ENCODE measurements around the gene CTSH.
A peak's percentile ranks its signal among the peaks of the same experiment; 100 is the strongest.

CTSH gene, protein sequence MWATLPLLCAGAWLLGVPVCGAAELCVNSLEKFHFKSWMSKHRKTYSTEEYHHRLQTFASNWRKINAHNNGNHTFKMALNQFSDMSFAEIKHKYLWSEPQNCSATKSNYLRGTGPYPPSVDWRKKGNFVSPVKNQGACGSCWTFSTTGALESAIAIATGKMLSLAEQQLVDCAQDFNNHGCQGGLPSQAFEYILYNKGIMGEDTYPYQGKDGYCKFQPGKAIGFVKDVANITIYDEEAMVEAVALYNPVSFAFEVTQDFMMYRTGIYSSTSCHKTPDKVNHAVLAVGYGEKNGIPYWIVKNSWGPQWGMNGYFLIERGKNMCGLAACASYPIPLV

DNA sequence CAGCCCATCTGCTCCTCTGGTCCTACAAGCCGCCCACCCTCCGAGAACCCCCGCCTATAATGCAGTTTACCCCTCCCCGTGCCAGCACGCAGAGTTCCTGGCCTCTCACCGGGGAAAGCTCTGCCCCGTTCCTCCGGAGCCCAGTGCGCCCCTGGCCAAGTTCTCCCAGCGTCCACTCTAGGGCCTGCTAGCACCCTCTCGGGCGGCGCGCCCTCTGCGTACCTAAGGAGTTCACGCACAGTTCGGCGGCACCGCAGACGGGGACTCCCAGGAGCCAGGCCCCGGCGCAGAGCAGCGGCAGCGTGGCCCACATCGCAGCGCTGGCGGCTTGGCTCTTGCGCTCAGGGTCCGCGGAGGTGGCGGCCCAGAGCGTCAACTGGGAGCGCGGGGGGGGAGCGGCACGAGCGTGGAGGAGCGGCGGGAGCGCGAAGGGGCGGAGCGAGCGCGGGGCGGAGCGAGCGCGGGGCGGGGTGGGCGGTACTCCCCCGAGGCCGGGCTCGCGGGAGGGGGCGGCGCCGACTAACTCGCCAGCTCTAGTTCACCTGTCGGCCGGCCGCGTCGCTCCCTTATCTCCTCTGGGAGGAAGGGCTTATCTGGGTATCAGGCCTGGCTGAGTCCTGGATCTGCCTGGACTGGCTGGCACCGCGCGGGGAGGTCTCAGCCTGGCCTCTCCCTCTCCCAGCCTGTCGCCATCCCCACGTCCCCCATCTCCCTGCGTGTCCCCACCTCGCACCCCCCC is at the start of gene CTSH:
CTSH (minus strand) TSS at position 378 of the 739 bp plus-strand sequence; CDS start at position 313, 65 bp downstream.
- peak; percentile 79 for DNase-seq

DNA sequence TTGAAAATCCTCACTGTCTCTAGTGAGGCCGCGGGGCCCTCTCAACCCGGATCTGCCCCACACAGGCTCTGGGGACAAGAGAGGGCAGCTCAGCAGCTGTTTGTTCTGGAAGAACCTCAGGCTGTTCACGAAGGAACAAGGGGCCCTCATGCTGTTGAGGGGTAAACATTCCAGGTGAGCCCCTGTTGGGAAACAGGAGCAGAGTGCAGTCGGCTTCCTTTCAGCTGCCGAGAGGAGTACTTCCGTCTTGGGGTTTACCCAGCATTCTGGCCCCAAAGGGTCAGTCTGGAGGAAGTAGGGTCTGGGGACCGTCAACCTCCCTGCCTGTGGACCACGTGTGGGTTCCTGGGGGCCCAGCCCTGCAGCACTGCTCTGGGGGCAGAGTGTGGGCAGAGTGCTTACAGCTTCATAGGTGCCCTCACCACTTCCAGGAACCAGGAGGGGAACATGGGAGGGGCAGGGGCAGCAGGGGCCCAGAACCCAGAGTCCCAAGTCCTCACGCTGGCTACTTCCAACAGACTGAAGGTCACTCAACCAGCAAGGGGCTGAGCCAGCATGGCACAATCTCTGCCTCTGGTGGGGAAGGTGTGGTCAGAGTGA is 49.2 kb upstream of the CTSH start:
- DNase-seq, result no peak

DNA sequence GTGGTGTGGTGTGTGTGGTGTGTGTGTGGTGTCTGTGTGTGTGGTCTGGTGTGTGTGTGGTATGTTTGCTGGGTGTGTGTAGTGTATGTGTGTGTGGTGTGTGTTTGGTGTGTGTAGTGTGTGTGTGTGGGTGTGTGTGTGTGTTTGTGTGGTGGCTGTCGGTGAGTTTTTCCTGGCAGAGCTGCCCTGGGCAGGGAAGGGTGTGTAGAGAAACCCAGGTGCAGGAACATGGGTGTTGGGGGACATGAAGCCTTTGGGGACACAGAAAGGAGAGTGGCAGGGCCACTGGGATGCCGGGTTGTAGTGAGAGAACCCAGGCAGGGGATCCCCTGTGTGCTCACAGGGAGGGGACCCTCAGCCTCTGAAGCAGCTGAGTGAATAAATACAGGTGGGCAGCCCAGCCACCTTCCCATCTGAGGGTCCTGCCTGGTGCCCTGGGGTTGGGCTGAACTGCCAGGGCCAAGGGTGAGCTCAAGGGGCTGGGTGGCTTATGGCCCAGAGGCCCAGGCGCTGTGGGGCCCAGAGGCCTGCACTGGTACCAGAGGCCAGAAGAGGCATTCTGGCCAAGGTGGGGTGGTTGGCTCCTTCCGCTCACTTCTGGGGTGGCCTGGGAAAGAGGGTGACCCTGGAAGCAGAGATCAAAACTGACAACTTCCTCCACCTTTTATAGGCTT is 48.5 kb upstream of the CTSH start:
- no peak for DNase-seq

DNA sequence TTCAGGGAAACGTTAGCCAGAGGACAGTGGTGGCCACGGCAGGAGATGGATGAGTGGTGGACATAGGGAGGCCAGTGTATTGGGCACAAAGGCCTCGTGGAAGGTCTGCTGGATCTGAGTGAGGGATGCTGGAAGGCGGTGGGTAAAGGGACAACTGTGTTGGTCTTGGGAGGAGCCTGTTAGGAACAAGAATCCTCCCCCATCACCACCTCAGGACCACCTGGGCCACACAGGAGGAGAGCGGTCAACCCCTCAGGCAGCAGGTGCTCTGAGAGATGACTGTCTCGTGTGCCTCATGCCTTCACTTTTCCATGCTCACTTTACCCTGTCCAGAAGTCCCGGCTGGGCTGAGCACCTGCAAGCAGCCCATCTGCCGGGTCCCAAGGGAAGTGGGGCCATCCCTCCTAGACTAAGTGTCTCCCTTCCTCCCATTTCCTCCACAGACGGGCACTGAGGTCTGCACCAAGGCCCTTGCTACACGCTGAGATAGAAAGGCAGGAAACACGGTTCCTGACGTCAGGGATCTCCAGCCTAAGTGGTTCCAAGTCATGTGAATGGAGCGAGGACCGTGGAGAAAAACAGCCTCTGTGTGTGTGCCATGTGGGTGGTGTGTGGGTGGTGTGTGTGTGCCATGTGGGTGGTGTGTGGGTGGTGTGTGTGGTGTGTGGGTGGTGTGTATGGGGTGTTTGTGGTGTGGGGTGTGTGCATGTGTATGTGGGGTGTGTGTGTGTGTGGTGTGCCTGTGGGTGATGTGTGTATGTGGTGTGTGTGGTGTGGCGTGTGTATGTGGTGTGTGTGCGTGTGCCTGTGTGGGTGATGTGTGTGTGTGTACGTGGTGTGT is 47.8 kb upstream of the CTSH start:
- DNase-seq, result no peak

DNA sequence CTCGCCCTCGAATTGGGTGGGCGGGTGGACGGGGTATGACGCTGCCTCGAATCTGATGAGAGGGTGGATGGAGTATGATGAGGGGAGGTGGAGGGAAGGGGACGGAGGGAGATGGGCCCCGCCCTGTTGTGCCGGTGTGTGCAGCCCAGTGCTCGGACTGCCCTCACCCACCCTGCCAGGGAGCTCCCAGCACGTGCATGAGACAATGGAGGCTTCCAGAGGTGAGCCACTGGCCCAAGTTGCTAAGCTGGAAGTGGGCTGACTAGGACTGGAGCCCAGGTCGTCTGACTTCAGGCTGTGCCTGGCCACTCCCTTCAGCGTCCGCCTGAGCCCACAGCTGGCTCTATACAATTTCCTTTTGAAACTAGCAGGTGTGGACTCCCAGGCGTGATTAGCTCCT is 47.0 kb upstream of the CTSH start:
- no peak for DNase-seq

DNA sequence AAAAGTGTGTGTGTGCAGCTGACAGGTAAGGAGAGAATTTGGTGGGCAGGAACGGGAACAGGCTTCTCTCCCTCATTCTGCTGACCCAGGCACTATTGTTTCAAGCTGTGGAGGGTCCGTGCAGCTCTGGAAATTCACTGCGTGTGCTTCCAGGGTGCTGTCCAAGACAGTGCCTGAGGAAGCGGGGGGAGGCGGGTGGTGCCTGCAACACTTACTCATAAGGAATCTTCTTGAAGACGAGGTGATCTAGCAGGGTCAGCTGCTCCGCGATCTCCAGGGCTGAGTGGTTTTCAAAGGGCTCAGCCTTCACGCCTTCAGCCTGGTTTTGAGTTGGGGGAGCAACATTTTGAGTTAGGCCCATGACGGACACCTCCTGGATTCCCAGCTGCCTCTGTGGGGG is 46.6 kb upstream of the CTSH start:
- no peak for DNase-seq

DNA sequence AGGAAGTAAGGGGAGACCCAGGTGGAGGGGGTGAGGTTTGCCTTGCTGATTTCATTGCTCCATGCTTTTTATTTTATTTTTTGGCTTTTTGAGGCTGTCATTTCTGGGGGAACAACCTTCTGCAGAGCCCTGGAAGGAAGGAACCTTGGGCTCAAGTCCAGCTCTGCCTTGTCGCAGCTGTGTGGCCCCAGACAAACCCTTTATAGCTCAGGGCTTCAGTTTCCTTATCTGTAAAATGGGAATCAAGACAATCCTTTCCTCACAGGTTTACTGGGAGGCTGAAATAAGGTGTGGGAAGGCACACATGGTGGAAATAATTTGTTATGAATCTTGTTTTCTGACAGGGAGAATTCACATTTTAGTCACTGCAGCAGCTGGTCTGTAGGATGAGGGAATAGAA is 45.4 kb upstream of the CTSH start:
- no peak for DNase-seq

DNA sequence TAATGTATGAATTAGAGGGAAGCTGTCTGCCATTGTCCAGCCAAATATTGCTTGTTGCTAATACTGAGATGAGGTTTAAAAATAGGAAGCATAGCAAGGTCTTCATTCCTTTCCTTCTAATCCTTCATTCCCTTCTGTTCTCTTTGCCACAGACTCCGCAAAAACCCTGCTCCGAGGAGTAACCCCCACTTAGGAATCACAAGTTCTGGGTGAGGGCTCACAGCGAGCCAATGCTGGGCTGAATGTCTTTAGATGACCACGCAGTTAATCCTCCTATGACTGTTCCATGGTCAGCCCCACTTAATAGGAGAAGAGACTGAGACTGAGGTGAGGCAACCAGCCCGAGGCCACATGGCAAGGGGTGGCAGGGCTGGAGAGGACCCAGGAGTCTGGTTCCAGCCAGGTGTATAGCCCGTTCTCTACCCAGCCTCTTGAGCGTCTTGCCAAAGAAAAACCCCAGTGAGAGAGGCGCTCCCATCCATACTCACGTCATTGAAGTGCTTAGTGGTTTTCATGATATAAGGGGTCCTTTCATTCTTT is 44.9 kb upstream of the CTSH start:
- no peak for DNase-seq

DNA sequence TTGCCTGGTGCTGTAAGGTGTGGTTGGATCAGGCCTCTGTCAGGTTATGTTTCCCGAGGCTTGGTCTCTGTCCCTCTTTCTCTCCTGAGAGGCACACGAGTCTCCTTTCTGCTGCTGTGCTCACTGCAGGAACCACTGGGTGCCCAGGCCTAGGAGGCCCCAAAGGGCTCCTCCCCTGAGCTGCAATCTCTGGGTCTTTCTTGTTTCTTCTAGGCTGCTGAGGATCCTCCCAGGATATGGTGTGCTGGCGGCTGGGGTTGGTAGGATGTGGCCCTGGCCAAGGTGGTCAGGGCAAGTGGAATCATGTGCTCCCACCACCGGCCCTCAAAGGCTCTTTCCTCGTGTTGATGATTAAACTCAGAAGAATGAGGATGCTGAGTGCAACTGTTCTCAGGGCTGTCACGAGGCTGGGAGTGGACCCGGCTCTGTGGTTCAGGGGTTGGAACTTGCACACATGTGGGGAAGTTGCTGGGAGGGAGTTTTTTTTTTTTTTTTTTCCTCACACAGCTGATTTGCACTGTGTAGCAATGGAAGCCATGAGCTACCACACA is 43.6 kb upstream of the CTSH start:
- no peak for DNase-seq

DNA sequence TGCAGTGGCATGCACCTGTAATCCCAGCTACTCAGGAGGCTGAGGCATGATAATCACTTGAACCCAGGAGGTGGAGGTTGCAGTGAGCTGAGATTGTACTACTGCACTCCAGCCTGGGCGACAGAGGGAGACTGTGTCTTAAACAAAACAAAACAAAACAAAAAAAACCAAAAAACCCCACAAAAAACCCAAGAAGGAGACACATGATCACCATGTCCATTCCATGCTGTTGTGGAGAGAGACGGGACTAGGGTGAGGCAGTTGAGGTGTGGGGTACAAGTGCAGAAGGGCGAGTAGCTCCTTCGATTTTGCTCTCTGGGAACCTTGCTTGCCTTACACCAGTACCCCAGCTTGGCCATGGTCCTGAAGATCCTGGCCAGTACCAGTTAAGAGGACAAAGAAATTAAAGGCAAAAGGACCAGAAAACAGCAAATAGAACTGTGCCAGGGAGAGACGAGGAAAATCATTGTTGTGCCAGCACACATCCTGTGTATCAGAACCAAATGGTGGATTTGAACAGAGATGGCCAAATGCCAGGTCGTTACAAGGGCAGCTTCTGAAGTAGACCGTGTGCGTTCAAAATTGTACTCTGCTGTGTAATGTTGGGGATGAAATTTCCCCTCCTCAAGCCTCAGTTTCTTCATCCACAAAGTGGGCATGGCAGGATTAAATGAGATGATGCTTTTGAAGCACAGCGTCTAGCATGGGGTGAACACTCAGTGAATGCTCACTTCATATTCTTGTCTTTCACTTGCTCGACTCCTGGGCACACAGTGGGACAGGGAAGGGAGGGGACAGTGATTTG is 42.9 kb upstream of the CTSH start:
- DNase-seq, result no peak

DNA sequence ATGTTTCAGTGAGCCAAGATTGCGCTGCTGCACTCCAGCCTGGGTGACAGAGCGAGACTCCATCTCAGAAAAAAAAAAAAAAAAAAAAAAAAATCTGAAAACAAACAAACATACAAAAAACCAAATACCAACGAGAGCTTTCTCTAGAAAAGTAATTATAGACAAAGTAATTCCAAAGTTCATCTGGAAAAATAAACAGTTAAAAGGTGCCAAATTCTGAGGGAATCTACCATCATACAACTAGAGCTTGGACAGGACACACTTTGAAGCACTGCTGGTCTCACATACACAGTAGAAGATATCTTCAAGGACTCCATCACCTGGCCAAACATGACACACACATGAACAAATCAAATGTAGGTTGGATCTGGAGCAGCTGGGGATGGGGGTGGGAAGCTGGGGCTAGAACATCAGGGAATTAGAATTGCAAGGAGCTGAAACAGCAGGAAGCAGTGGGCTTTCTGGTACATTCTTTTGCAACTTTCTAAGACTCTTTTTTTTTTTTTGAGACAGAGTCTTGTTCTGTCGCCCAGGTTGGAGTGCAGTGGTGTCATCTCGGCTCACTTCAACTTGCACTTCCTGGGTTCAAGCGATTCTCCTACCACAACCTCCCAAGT is 41.1 kb upstream of the CTSH start:
- no peak for DNase-seq

DNA sequence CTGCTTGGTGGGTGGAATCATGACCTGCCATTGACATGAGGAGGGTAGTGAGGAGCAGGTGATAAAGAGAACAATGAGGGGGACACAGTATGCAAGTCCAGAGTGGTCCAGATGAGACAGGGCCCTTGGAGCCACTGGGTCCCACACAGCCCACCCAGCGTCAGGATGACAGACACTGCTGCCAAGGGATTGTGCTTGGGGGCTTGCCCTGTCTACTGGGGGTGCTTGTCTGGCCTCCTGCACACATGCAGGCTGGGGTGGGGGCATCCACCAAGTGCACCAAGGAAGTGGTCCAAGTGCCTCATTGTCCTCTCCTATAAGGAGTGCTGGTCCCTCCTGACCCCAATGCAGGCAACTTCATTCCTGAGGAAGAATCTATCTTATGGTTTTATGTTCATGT is 39.2 kb upstream of the CTSH start:
- DNase-seq, result no peak

DNA sequence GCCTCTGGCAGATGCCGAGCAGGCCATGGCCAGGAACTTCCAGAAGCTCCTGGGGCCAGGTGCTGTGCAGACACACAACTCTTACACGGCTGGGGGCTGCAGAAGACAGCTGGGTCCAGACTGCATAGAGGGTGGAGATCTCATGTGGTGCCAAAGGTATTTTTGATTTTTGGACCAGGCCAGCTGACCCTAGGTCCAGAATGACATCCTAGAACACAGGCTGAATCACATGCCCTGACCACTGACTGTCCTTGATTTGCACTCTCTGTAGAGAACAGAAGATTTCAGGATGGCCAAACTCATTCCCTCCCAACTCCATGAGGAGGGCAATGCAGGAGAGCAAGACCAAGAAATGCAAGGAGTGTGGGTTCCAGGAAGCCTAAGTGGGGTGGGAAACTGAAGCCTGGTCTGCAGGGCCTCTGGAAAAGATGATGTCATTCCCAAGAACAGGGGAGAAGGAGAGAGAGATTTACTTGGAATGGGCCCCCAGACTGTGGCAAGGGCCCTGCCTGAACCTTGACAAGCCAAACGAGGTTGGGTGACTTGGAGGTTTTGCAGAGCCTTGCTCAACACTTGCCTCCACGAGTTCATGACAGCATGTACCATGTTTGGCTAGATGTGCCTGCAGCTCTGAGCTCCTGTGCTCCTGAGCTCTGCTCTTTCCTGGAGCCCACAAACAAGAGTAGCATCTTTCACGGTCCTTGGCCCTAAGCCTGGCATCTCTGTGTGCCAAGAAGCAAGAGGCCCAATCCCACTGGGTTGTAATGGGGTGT is 38.5 kb upstream of the CTSH start:
- DNase-seq, result no peak

DNA sequence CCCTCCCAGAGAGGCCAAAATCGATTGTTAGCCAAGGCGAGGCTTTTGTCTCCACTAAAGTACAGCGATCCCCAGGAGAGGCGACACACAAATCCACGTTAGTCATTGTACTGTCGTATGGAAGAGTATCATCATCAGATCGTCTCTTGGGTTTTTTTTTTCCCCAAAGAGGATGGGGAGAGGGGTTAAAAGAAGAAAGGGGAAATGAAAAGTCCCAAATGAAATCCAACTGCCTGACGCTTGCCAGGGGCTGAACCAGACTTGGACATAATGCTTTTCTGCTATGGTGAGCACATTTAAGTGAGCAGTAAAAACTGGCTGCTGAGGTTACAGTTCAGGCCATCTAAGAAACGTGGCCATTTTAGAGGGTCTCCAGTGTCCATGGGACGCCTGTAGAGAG is 37.9 kb upstream of the CTSH start:
- no peak for DNase-seq

DNA sequence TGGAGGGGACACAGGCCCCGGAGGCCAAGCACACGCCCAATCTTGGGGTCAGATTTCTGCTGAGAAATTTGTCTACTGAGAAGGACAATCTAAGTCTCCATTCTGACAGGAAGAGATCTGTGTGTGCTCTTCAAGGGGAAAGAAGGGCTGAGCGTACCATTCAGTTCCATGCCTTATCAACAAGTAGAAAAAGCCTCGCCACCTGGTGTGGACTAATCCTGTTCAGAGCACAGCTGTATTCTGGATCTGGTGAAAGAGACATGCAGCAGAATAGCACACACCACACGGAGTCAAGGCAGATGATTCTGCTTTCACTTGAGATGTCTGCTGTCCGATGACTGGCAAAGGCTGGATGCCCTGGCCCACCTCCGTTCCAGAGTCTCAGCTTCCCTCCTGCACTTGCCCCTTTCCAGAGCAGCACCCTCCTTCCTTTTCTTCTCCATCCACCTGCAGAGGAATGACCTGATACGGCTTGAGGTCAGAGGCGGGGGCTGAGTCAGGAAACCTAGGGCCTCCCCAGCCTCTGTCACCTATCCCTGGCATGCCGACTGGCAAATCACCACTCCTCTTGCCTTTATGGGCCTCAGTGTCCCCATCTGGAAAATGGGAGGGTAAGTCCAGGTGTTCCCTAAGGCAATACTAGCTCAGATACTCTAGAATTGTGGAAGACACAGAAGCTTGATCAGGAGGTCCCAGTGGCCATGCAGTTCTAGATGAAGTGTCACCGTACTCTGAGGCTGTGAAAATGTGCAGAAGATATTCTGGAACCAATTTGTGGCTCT is 36.9 kb upstream of the CTSH start:
- DNase-seq, result no peak

DNA sequence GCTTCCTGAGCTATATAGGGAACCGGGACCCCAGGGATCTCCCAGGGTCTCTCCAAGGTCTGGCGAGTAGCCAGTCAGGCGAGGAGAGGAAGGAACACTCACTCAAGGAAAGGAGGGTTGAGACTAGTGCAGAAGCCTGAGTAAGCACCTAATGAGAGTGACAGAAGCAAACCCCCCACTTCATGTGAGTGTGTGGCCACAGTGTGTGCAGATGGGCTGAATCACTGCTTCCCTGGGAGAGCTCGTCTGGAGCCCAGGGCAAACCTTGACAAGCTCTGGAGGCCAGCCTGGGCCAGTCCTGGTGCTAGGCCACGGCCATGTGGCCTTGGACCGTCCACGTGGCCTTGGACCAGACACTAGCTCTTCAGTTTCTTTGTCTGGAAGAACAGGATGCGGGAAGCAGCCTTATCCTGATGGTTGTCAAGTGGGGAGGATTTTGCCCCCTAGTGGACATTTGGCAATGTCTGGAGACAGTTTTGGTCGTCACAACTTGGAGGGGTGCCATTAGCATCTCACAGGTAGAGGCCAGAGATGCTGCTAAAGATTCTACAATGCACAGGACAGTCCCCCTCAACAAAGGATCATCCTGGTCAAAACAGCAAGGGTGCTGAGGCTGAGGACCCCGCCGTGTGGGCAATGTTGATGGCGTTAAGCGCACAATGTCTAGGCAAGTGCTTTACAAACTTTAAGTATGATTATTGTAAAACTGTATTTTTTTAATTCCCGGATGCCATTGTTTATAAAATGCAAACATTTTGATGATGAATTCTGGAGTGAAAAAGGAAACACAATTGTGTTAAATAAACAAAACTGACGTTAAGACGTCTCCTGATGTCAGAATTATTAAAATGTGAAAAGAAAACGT is 34.8 kb upstream of the CTSH start:
- DNase-seq, result peak; percentile 55

DNA sequence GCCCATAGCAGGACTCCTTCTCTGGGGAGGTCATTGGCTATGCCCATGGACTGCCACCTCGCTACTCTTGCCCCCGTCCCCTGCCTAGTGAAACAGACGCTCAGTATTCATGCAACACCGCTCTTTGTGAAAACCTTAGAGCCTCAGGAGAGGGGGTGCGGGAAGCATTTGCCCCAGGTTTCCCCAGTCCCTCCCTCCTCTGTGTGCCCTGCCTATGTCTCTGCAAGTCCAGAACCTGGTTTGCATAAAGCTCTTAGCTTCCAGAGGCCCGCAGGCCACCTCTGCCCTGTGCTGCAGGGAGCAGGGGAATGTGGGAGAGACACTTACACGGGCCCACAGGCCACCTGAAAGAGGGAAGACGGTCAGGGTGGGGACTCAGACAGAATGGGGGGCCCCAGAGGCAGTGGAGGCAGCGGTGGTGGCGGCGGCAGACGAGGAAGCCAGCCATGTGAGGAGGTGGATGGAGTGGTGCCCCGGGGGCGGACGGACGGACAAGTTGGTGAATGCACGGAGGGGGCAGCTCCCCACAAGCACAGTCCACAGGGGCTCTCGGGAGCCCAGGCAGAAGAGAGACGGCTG is 33.8 kb upstream of the CTSH start:
- DNase-seq, result no peak

All from retina (tissue), 1 donor.